ENCODE data around the gene NPR2.

Gene NPR2

DNA sequence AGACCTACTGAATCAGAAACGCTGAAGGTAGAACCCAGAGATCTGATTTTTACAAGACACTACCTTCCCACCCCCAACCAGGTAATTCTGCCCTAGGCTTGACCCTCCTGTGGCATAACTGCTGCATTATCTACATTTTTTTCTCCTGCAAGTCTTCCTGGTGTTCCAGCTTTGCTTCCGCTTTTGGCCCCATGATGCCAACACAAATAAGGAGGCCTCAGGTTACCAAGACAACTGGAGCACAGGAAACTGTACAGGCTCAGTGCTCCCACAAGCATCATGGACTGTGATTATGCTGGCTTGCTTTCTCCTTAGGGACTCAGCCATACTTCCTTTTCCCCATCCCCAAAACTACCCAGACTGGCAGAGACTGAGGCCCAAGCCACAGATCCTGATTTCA is 30.7 kb upstream of the NPR2 start:
- H3K9ac ChIP-seq (ENCODE audit: low read length), result no peak overlapping the region
- H3K4me2 ChIP-seq (ENCODE audit: low read depth, low read length, poor library complexity, severe bottlenecking), result no peak overlapping the region

GRCh38 chr9:35763181-35763580 is 28.2 kb upstream of the NPR2 start:
- Histone ChIP-seq H3K9ac (ENCODE audit: low read length) (no peak overlapping the region), H3K27ac (ENCODE audit: low read depth, low read length) (no peak overlapping the region), H3K79me2 (ENCODE audit: insufficient read depth, low read length) (no peaks in the 10 kb centered on the region), H3K27me3 (ENCODE audit: low read length) (no peaks in the 10 kb centered on the region), H3F3A (ENCODE audit: insufficient read depth) (peaks cover 11% of the 10 kb centered on the region), H3K4me3 (ENCODE audit: insufficient read depth, low read length, poor library complexity, severe bottlenecking) (no peak overlapping the region), H2AFZ (ENCODE audit: low read depth, low read length, severe bottlenecking) (no peak overlapping the region), H3K9me2 (replicated peaks; ENCODE audit: insufficient read depth, low read length) (no peaks in the 10 kb centered on the region), H4K20me1 (ENCODE audit: low read depth, low read length) (no peaks in the 10 kb centered on the region), H3K9me3 (ENCODE audit: insufficient read depth, low read length) (no peaks in the 10 kb centered on the region), H3K4me2 (ENCODE audit: low read depth, low read length, poor library complexity, severe bottlenecking) (no peak overlapping the region), H3K36me3 (ENCODE audit: low read length) (no peaks in the 10 kb centered on the region)
- TF ChIP-seq CTCF (IDR thresholded peaks at IDR 0.05; ENCODE audit: insufficient read depth, low read length, poor library complexity, severe bottlenecking) (no peak), EZH2phosphoT487 (conservative IDR thresholded peaks at IDR 0.05; ENCODE audit: low read length) (no peak)

More for the DNA sequence above, 30.7 kb upstream of the NPR2 start:
- Histone ChIP-seq H3K27me3 (ENCODE audit: low read length) (no peaks in the 10 kb centered on the region), H3K9me3 (ENCODE audit: insufficient read depth, low read length) (no peaks in the 10 kb centered on the region), H3K4me3 (ENCODE audit: insufficient read depth, low read length, poor library complexity, severe bottlenecking) (no peak overlapping the region), H3F3A (ENCODE audit: insufficient read depth) (peaks cover 18% of the 10 kb centered on the region), H3K27ac (ENCODE audit: low read depth, low read length) (no peak overlapping the region), H4K20me1 (ENCODE audit: low read depth, low read length) (no peaks in the 10 kb centered on the region), H3K9me2 (replicated peaks; ENCODE audit: insufficient read depth, low read length) (no peaks in the 10 kb centered on the region), H2AFZ (ENCODE audit: low read depth, low read length, severe bottlenecking) (no peak overlapping the region), H3K79me2 (ENCODE audit: insufficient read depth, low read length) (no peaks in the 10 kb centered on the region), H3K36me3 (ENCODE audit: low read length) (no peaks in the 10 kb centered on the region)
- no peak for TF ChIP-seq CTCF (IDR thresholded peaks at IDR 0.05; ENCODE audit: insufficient read depth, low read length, poor library complexity, severe bottlenecking)
- no peak for TF ChIP-seq EZH2phosphoT487 (conservative IDR thresholded peaks at IDR 0.05; ENCODE audit: low read length)

DNA sequence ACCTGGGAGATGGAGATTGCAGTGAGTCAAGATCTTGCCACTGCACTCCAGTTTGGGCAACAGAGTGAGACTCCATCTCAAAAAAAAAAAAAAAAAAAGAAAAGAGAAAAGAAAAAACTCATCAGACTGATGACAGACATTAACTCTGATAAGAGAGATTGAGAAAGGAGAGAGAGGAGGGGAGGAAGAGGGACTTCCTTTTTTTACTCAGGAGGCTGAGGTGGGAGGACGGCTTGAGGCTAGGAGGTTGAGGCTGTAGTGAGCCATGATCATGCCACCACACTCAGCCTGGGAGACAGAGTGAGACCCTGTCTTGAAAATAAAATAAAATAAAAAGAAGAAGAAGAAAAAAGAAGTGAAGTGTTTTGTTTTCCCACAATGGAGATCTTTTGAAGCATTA is 27.6 kb upstream of the NPR2 start:
- Histone ChIP-seq H3K4me3 (ENCODE audit: insufficient read depth, low read length, poor library complexity, severe bottlenecking) (no peak overlapping the region), H3K9me2 (replicated peaks; ENCODE audit: insufficient read depth, low read length) (no peaks in the 10 kb centered on the region), H3K27me3 (ENCODE audit: low read length) (no peaks in the 10 kb centered on the region), H3K4me2 (ENCODE audit: low read depth, low read length, poor library complexity, severe bottlenecking) (no peak overlapping the region), H3K27ac (ENCODE audit: low read depth, low read length) (no peak overlapping the region), H2AFZ (ENCODE audit: low read depth, low read length, severe bottlenecking) (no peak overlapping the region), H3F3A (ENCODE audit: insufficient read depth) (peaks cover 5% of the 10 kb centered on the region; the same call in 1 of the 2 replicates), H4K20me1 (ENCODE audit: low read depth, low read length) (no peaks in the 10 kb centered on the region), H3K9ac (ENCODE audit: low read length) (no peak overlapping the region), H3K36me3 (ENCODE audit: low read length) (no peaks in the 10 kb centered on the region), H3K79me2 (ENCODE audit: insufficient read depth, low read length) (no peaks in the 10 kb centered on the region), H3K9me3 (ENCODE audit: insufficient read depth, low read length) (no peaks in the 10 kb centered on the region)
- TF ChIP-seq CTCF (IDR thresholded peaks at IDR 0.05; ENCODE audit: insufficient read depth, low read length, poor library complexity, severe bottlenecking), result no peak
- no peak for TF ChIP-seq EZH2phosphoT487 (conservative IDR thresholded peaks at IDR 0.05; ENCODE audit: low read length)
